Activated CD4-positive, alpha-beta T cell treated with anti-CD3 and anti-CD28 coated beads, Interleukin-2, amount 50 U/mL, for 4 hours (primary cell): Measurements from ENCODE around the gene TECPR2.

Source experiments
- DNase-seq, 2 experiments: peaks; one replicate each; pipeline ENCODE4 v3.0.0-alpha.2; 2020

The TECPR2 gene

GRCh38 chr14:102472791-102473150 is 110.0 kb downstream of the TECPR2 start:
- DNase-seq, result no peak

- DNase-seq, result no peak
These were observed 110.8 kb downstream of the TECPR2 start for GRCh38 chr14:102473559-102473958.

- DNase-seq, result no peak
These were observed 112.2 kb downstream of the TECPR2 start for GRCh38 chr14:102474934-102475333.

- DNase-seq, result no peak
These were observed 116.4 kb downstream of the TECPR2 start for GRCh38 chr14:102479107-102479506.

GRCh38 chr14:102479777-102480176 is 117.0 kb downstream of the TECPR2 start:
- no peak for DNase-seq

GRCh38 chr14:102481371-102481770 is 118.6 kb downstream of the TECPR2 start:
- DNase-seq, result no peak

- no peak for DNase-seq
These were observed 119.1 kb downstream of the TECPR2 start for GRCh38 chr14:102481791-102482238.

GRCh38 chr14:102484316-102484715 is 121.6 kb downstream of the TECPR2 start:
- no peak for DNase-seq

- no peak for DNase-seq
These were observed 123.2 kb downstream of the TECPR2 start for GRCh38 chr14:102485693-102486512.

- no peak for DNase-seq
These were observed 123.9 kb downstream of the TECPR2 start for GRCh38 chr14:102486513-102487203.

- no peak for DNase-seq
These were observed 124.5 kb downstream of the TECPR2 start for GRCh38 chr14:102487204-102487577.

- no peak for DNase-seq
These were observed 127.7 kb downstream of the TECPR2 start for GRCh38 chr14:102490456-102490855.

- no peak for DNase-seq
These were observed 128.6 kb downstream of the TECPR2 start for GRCh38 chr14:102491366-102491765.

GRCh38 chr14:102491786-102492530 is 129.2 kb downstream of the TECPR2 start:
- DNase-seq, result no peak

- DNase-seq, result no peak
These were observed 129.8 kb downstream of the TECPR2 start for GRCh38 chr14:102492531-102492910.

- DNase-seq, result no peak
These were observed 130.4 kb downstream of the TECPR2 start for GRCh38 chr14:102493096-102493495.

- no peak for DNase-seq
These were observed 130.8 kb downstream of the TECPR2 start for GRCh38 chr14:102493585-102493984.

- no peak for DNase-seq
These were observed 133.0 kb downstream of the TECPR2 start for GRCh38 chr14:102495491-102496330.

GRCh38 chr14:102496331-102496691 is 133.6 kb downstream of the TECPR2 start:
- no peak for DNase-seq

GRCh38 chr14:102496958-102497744 is 134.4 kb downstream of the TECPR2 start:
- no peak for DNase-seq

- DNase-seq, result no peak
These were observed 135.4 kb downstream of the TECPR2 start for GRCh38 chr14:102497998-102498677.
